Mononuclear cell (primary cell): ENCODE measurements around the gene EPN3. TPM values are rescaled to one million over a fixed set of nuclear protein-coding genes. Genes with fewer than 3 reads are reported as not detected.

ENCODE experiments used
- H3K27me3 ChIP-seq: 2 replicates; pipeline ENCODE4 v1.6.0; 2011; ENCODE audit warnings: low read length, control low read depth; ENCODE audit not compliant: insufficient read depth
- H3K4me1 ChIP-seq: 2 replicates; pipeline ENCODE4 v1.5.1; 2011; ENCODE audit warnings: mild to moderate bottlenecking, low read length, control low read depth; ENCODE audit not compliant: insufficient read depth
- H3K4me3 ChIP-seq: 2 replicates; pipeline ENCODE4 v1.5.1; 2011; ENCODE audit warnings: mild to moderate bottlenecking, low read length, moderate library complexity
- H3K9me3 ChIP-seq: 2 replicates; pipeline ENCODE4 v1.5.1; 2011; ENCODE audit warnings: low read depth, mild to moderate bottlenecking, control low read depth, low read length
- total RNA-seq: library from RNA; depleted of rRNA; stranded (reverse); fragments of >200 nt; gene quantifications from one replicate; pipeline ENCODE4 v1.2.3, GENCODE V29; 2012

The EPN3 gene
- total RNA-seq, 1 donor: not detected

- peaks cover 7% of the 10 kb centered on the region for H3K4me1 ChIP-seq
- H3K4me3 ChIP-seq: no peak overlapping the region
- no peaks in the 10 kb centered on the region for H3K9me3 ChIP-seq
- H3K27me3 ChIP-seq: no peaks in the 10 kb centered on the region
These were observed 30.1 kb upstream of the EPN3 start for GRCh38 chr17:50502301-50502990.

DNA sequence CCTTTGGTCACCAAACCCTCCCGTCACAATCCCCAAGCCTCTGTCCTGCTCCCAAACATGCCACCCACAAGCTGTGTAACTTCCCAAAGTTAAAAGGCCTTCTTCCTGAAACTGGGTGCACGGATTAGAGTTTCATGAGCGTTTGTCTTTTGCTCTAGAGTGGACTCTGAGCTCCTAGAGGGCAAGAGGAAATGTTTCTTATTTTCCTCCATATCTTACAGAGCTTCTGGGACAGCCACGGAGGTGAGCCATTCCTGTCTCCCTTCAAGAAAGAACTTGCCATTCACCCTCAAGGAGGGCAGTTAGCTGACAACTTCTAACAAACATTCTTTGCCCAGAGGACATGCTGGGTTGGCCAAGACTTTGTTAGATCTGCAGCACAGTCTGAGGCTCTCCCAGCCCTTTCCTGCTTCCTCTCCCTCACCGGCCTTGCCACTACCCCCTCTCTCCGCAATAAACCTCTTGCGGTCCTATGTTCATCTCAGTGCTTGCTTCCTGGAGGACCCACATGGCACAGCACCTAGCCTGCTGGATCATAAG, 26.9 kb upstream of the EPN3 start:
- Histone ChIP-seq H3K27me3 (no peaks in the 10 kb centered on the region), H3K4me1 (peaks cover 15% of the 10 kb centered on the region), H3K9me3 (no peaks in the 10 kb centered on the region), H3K4me3 (no peak overlapping the region)

GRCh38 chr17:50506298-50506697, 26.2 kb upstream of the EPN3 start:
- Histone ChIP-seq H3K4me1 (peaks cover 15% of the 10 kb centered on the region), H3K4me3 (no peak overlapping the region)

DNA sequence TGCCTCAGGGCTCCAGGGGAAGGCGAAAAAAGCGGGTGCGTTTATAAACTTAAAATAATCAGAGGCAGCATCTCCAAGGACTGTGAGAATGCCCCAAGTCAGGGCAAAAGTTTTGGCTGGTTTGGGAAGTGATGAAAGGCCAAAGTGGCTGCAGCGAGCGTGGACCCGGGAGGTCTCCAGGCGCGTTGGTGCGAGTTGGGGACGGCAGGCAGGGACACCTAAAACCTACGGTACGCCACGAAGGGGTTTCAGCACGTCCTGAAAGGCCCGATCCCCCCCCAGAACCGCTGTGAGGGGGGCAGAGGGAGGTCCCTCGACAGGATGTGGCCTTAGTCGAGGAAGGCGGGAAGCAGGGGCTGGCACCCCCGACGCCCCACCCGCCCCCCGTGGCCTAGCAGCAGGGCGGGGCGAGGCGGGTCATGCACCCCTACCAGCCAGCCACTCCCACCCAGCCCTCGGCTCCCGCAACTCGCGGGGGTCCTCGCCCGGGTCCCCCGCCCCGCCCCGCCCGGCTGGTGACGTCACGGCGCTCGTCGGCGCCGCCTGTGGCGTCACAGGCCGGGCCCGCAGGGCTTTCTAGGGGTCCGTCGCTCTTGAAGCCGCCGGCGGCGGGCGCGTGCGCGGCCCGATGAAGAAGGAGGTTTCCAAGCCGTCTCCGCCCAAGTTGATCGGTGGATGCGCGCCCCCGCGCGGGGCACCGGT, 24.5 kb upstream of the EPN3 start, which contains the start of gene MYCBPAP:
MYCBPAP (plus strand) TSS at position 569 of the 702 bp plus-strand sequence. CDS start 236 bp downstream, outside the sequence.
- peak within 1 kb of the TSS; percentile 40 for H3K4me3 ChIP-seq
- no peaks in the 10 kb centered on the region for H3K27me3 ChIP-seq
- peaks cover 15% of the 10 kb centered on the region for H3K4me1 ChIP-seq
- H3K9me3 ChIP-seq: no peaks in the 10 kb centered on the region

More at GRCh38 chr17:50506298-50506697, 26.2 kb upstream of the EPN3 start:
- Histone ChIP-seq H3K9me3 (no peaks in the 10 kb centered on the region), H3K27me3 (no peaks in the 10 kb centered on the region)

DNA sequence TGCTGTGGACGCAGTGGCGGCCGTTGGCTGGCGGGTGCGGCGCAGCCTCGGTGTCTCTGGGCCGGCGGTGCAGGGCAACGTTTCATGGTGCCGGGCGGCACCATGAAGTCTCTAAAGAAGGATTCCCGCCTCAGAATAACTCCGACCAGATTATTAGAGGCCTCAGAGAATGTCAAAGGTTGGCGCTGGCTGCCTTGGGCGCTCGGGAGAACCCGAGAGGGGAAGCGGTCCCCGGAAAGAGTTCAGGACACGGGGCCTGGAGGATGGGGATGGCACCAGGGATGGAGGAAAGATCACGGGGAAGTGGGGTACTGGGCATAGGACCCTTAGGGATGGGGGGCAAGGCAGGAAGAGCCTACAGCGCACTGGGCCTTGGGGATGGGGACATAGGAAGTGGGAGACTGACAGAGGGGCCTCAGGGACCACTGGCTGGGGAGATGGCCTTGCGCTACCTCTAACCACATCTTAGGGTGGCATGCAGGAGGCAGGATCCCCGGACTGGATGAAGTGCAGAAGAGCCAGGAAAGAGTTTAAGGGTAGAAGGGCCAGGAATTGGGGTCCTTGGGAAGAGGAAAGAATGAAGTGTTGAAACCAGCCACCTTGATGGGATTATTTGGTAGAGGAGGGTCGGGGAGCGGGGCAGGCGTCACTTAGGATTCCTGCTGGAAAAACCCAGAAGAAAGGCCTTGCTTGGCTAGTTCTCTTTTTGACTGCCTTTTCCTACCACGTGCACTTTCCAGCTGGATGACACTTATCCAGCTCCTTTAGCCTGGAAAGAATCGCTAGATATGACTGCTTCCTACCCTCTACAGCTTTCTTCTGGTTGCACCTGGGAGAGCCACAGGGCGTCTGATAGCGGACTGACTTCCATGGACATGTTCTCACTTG, 23.7 kb upstream of the EPN3 start:
- Histone ChIP-seq H3K27me3 (no peaks in the 10 kb centered on the region), H3K4me3 (peak overlapping the region; percentile 40), H3K9me3 (no peaks in the 10 kb centered on the region), H3K4me1 (peaks cover 15% of the 10 kb centered on the region)

GRCh38 chr17:50511058-50511457, 21.5 kb upstream of the EPN3 start:
- H3K9me3 ChIP-seq: no peaks in the 10 kb centered on the region
- no peaks in the 10 kb centered on the region for H3K27me3 ChIP-seq
- H3K4me3 ChIP-seq: no peak overlapping the region

DNA sequence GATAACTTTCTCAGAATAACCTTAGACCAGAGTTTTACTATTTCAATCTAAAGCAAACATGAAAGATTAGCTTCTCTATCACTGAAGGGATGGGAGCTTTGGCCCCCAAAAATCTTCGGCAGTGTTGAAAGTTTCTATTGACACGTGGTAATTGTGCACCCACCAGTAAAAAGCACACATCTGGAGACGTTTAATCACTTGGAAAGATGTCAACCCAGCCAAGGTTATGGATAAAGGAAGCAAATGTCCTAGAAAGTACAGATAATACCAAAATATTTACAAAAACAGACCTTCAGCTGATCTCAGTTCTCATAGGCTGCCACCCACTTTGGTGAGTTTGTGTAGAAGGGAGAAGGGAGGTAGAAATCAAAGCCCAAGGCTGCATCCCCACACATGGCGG, 19.0 kb upstream of the EPN3 start:
- peaks cover 6% of the 10 kb centered on the region for H3K4me1 ChIP-seq
- no peak overlapping the region for H3K4me3 ChIP-seq
- H3K9me3 ChIP-seq: no peaks in the 10 kb centered on the region
- H3K27me3 ChIP-seq: no peaks in the 10 kb centered on the region

More at GRCh38 chr17:50511058-50511457, 21.5 kb upstream of the EPN3 start:
- peaks cover 7% of the 10 kb centered on the region for H3K4me1 ChIP-seq

- Histone ChIP-seq H3K27me3 (no peaks in the 10 kb centered on the region), H3K4me1 (no peaks in the 10 kb centered on the region), H3K9me3 (no peaks in the 10 kb centered on the region), H3K4me3 (no peak overlapping the region)
These were observed 18.1 kb upstream of the EPN3 start for GRCh38 chr17:50514388-50514787.

DNA sequence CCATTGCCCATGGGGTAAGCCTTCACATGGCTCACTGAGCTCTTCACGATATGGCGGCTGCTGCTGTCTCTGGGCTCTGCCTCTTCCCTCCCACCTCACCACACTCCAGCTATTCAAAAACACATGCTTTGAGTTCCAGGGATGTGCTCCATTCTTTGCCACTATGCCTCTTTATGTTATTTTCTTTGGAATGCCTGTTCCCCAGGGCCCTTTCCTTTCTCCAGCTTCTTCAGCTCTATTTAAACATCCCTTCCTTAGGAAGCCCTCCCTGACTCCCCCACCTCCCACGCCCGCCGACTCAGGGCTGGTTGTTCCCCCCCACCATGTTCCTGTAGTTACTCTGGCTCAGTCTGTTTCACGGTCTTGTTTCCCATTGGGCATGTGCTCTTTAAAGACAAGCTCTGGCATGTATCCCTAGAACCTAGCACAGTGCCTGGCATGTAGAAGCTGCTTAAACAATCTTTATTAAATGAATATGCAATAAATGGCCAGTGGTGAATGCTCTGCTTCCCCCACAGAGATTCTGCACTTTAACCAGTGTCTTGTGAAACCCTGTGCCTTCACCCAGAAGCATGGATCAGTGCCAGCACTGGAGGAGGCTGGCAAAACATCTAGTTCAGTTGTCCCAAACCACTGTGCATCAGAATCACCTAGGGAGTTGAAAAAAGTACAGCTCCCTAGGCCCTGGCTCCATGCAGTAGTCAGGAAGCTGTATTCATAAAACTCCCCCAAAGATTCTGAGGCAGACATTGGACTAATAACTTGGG, 17.4 kb upstream of the EPN3 start:
- no peaks in the 10 kb centered on the region for H3K9me3 ChIP-seq
- no peaks in the 10 kb centered on the region for H3K4me1 ChIP-seq
- no peaks in the 10 kb centered on the region for H3K27me3 ChIP-seq
- no peak overlapping the region for H3K4me3 ChIP-seq

DNA sequence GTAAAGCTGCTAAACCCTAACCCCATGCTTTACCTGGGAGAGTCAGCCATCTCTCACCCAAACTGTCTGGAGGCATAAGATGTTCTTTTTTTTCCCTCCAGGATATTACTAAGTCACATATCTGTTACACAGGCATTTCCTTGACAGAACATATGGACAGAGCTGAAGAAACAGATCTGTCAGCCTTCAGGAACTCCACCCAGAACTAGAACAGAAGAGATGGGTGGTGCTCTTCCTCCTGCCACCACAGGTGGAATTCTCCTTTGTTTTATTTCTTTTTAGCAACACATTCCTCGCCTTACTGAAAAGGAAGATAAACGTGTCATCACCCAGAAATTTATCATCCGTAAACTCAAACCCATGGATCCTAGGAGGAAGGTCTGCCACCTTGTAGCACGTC, 15.5 kb upstream of the EPN3 start:
- H3K9me3 ChIP-seq: no peaks in the 10 kb centered on the region
- H3K27me3 ChIP-seq: no peaks in the 10 kb centered on the region
- no peaks in the 10 kb centered on the region for H3K4me1 ChIP-seq
- no peak overlapping the region for H3K4me3 ChIP-seq

GRCh38 chr17:50517504-50518383, 14.8 kb upstream of the EPN3 start:
- Histone ChIP-seq H3K9me3 (no peaks in the 10 kb centered on the region), H3K4me1 (no peaks in the 10 kb centered on the region), H3K4me3 (no peak overlapping the region), H3K27me3 (no peaks in the 10 kb centered on the region)

GRCh38 chr17:50518384-50519023, 14.0 kb upstream of the EPN3 start:
- Histone ChIP-seq H3K9me3 (no peaks in the 10 kb centered on the region), H3K27me3 (no peaks in the 10 kb centered on the region), H3K4me1 (no peaks in the 10 kb centered on the region), H3K4me3 (no peak overlapping the region)

DNA sequence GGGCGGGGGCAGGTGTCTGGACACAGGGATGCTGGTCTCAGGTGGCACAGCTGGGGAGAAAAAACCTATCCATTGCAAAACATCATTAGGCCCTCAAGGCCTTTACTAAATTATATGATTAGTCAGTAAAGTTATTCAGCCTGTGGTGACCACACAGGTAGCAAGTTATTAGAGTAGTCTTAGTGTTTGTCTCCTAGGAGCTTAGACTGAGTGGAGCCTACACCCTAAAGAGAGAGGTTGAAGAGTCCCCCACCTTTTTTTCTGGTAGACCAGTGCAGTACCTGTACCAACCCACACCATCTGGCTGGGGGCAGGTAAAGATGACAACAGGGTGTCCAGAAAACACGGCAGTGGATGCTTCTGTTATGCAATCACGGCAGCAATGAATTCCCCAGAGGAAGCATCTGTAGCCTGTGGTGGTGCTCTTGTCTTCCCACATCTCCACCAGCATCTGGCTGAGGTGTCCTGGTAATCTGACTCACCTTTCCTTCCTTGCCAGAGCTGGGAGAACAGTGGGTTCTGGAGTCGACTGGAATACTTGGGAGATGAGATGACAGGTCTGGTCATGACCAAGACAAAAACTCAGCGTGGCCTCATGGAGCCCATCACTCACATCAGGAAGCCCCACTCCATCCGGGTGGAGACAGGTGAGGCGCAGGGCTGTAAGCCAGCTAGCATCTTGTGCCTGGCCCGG, 13.2 kb upstream of the EPN3 start:
- Histone ChIP-seq H3K4me1 (no peaks in the 10 kb centered on the region), H3K9me3 (no peaks in the 10 kb centered on the region), H3K27me3 (no peaks in the 10 kb centered on the region), H3K4me3 (no peak overlapping the region)
